ENCODE data around the gene RAB41. TPM values are rescaled to one million over a fixed set of nuclear protein-coding genes. Genes with fewer than 3 reads are reported as not detected.

The RAB41 gene
- total and polyA plus RNA-seq, 2 experiments from 2014 or later: 0.26 TPM; not detected in 1

GRCh38 chrX:70255452-70255851 is 26.5 kb upstream of the RAB41 start:
- H3K4me1 ChIP-seq (ENCODE audit: low read depth): no peaks in the 10 kb centered on the region
- no peak for TF ChIP-seq CTCF (IDR thresholded peaks at IDR 0.05; ENCODE audit: low read depth, low read length)
- no peak for DNase-seq (ENCODE audit: low read depth in 1 of 2, low spot score in 1 of 2)

GRCh38 chrX:70257423-70258288 is 24.3 kb upstream of the RAB41 start:
- no peak overlapping the region for H3K4me3 ChIP-seq
- no peak for TF ChIP-seq CTCF (IDR thresholded peaks at IDR 0.05; ENCODE audit: low read depth, low read length)
- DNase-seq (ENCODE audit: low read depth in 1 of 2, low spot score in 1 of 2): no peak
- H3K27me3 ChIP-seq: no peaks in the 10 kb centered on the region
- no peak overlapping the region for H3K27ac ChIP-seq
- no peaks in the 10 kb centered on the region for H3K36me3 ChIP-seq
- no peaks in the 10 kb centered on the region for H3K4me1 ChIP-seq (ENCODE audit: low read depth)
- H3K9me3 ChIP-seq (ENCODE audit: low read depth): no peaks in the 10 kb centered on the region

More at GRCh38 chrX:70255452-70255851, 26.5 kb upstream of the RAB41 start:
- Histone ChIP-seq H3K27ac (no peak overlapping the region), H3K4me3 (no peak overlapping the region), H3K9me3 (ENCODE audit: low read depth) (no peaks in the 10 kb centered on the region), H3K27me3 (no peaks in the 10 kb centered on the region), H3K36me3 (no peaks in the 10 kb centered on the region)

- Histone ChIP-seq H3K4me1 (ENCODE audit: low read depth) (no peaks in the 10 kb centered on the region), H3K9me3 (ENCODE audit: low read depth) (no peaks in the 10 kb centered on the region), H3K36me3 (no peaks in the 10 kb centered on the region), H3K27ac (no peak within 1 kb of the TSS), H3K27me3 (no peaks in the 10 kb centered on the region), H3K4me3 (no peak within 1 kb of the TSS)
- no peak for TF ChIP-seq CTCF (IDR thresholded peaks at IDR 0.05; ENCODE audit: low read depth, low read length)
- no peak for DNase-seq (ENCODE audit: low read depth in 1 of 2, low spot score in 1 of 2)
Measured at GRCh38 chrX:70260104-70260503, 21.9 kb upstream of the RAB41 start, which contains the start of gene P2RY4. TSS of gene P2RY4 (minus strand) at chrX:70260204. CDS start at chrX:70259624, 580 bp downstream.

GRCh38 chrX:70262952-70263567 is 18.9 kb upstream of the RAB41 start:
- Histone ChIP-seq H3K4me1 (ENCODE audit: low read depth) (no peaks in the 10 kb centered on the region), H3K9me3 (ENCODE audit: low read depth) (no peaks in the 10 kb centered on the region), H3K4me3 (no peak overlapping the region), H3K27me3 (no peaks in the 10 kb centered on the region), H3K27ac (no peak overlapping the region), H3K36me3 (no peaks in the 10 kb centered on the region)
- peak; percentile 48 to 62 for DNase-seq (ENCODE audit: low read depth in 1 of 2, low spot score in 1 of 2)
- peak; percentile 66 for TF ChIP-seq CTCF (IDR thresholded peaks at IDR 0.05; ENCODE audit: low read depth, low read length)

GRCh38 chrX:70264784-70265183 is 17.2 kb upstream of the RAB41 start:
- Histone ChIP-seq H3K9me3 (ENCODE audit: low read depth) (no peaks in the 10 kb centered on the region), H3K27me3 (no peaks in the 10 kb centered on the region), H3K4me3 (no peak overlapping the region), H3K27ac (no peak overlapping the region), H3K4me1 (ENCODE audit: low read depth) (no peaks in the 10 kb centered on the region), H3K36me3 (no peaks in the 10 kb centered on the region)
- no peak for TF ChIP-seq CTCF (IDR thresholded peaks at IDR 0.05; ENCODE audit: low read depth, low read length)
- DNase-seq (ENCODE audit: low read depth in 1 of 2, low spot score in 1 of 2): peak; percentile 9 to 12

Measured in cardiac muscle cell (in vitro differentiated cells and primary cell).